OCI-M2 (cell line): ENCODE results near the gene BCAS1.

ENCODE experiments used
- DNase-seq: peaks from one replicate; lab custom pipeline; 2025; ENCODE audit not compliant: unreplicated experiment; lab: John Stamatoyannopoulos, UW

The BCAS1 gene

DNA sequence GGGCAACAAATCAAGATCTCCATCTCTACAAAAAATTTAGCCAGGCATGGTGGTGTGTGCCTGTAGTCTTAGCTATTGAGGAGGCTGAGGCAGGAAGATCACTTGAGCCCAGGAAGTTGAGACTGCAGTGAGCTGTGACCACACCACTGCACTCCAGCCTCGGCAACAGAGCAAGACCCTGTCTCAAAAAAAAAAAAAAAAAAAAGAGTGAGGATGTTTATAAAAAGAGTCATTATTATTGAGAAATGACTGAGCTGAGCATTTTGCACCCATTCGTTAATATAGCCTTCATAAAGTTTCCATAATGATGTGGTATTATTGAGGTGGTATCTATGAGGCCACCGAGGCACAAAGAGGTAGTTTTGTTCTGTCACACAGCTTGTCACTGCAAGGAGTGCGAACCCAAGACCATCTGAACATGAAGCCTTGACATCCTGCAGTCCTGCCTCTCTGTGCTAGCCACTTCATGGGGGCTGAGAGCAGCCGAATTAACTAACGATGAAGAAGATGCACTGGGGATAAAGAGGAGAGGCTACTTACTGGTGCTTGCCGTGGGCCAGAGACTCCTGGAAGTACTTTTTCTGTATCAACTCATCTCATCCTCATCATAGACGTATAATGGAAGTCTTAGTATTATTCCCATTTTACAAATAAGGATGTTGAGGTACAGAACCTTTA lies 175.5 kb downstream of the BCAS1 start:
- no peak for DNase-seq
